B cell (primary cell): ENCODE measurements around the gene GMPPA. TPM values are rescaled to one million over a fixed set of nuclear protein-coding genes. Genes with fewer than 3 reads are reported as not detected.

Experiments
- ATAC-seq: fragments of 200-7000 bp; cut with Tn5 transposase; one replicate; pipeline ENCODE4 v1.10.0; 2021; ENCODE audit warnings: low read depth, mild to moderate bottlenecking, moderate number of reproducible peaks, moderate library complexity
- CTCF ChIA-PET: fragments of 350-600 bp; sonication (Branson Sonifier 250); formaldehyde crosslinking; loops from one replicate; lab custom pipeline; 2021; ENCODE audit warnings: antibody characterized with exemption, inconsistent platforms; lab: Charles Lee
- POLR2A ChIA-PET: fragments of 350-600 bp; sonication (Branson Sonifier 250); formaldehyde crosslinking; loops from one replicate; lab custom pipeline; 2021; ENCODE audit warnings: antibody characterized with exemption; lab: Charles Lee
- DNase-seq: peaks from one replicate; pipeline ENCODE4 v3.0.0; 2013
- H2AFZ ChIP-seq: 2 replicates; pipeline ENCODE4 v1.6.1; 2012; ENCODE audit warnings: mild to moderate bottlenecking, low read depth, low read length; ENCODE audit not compliant: insufficient read depth, poor library complexity, severe bottlenecking
- H3K27ac ChIP-seq, 2 donors: 1 replicate in 1 of 2; 2 replicates in 1 of 2; pipeline ENCODE4 v1.5.1; 2012 to 2013; ENCODE audit warnings: low read length in 2 of 2, mild to moderate bottlenecking in 2 of 2, moderate library complexity in 1 of 2
- H3K27me3 ChIP-seq, 4 experiments: fragments of 200-600 bp in 1 of 4; sonication (generic) in 1 of 4; replicated peaks in 1 of 4; 1 replicate in 2 of 4; 2 replicates in 2 of 4; pipeline versions ENCODE4 v1.6.1 to v1.7.0; 2013 to 2016; ENCODE audit warnings: low read length in 3 of 4, mild to moderate bottlenecking in 2 of 4, mixed read lengths in 1 of 4, moderate library complexity in 1 of 4; ENCODE audit not compliant: insufficient read depth in 4 of 4, control insufficient read depth in 3 of 4; ENCODE audit errors: control extremely low read depth in 1 of 4
- H3K36me3 ChIP-seq, 2 experiments: replicated peaks in 1 of 2; 1 replicate in 1 of 2; 2 replicates in 1 of 2; pipeline versions ENCODE4 v1.6.1 to v1.7.1; 2013; ENCODE audit warnings: low read length in 1 of 2; ENCODE audit not compliant: insufficient read depth in 2 of 2, control insufficient read depth in 1 of 2; ENCODE audit errors: control extremely low read depth in 1 of 2, extremely low read depth in 1 of 2
- H3K4me1 ChIP-seq, 2 donors: fragments of 200-600 bp in 1 of 2; sonication (generic) in 1 of 2; 1 replicate in 1 of 2; 2 replicates in 1 of 2; pipeline versions ENCODE4 v1.5.1 to v1.6.1; 2013 to 2017; ENCODE audit warnings: low read length in 2 of 2; ENCODE audit not compliant: control insufficient read depth in 2 of 2, insufficient read depth in 2 of 2
- H3K4me2 ChIP-seq: replicated peaks from 2 replicates; pipeline ENCODE3; 2012; ENCODE audit warnings: mild to moderate bottlenecking, low read depth, low read length; ENCODE audit not compliant: poor library complexity, severe bottlenecking
- H3K4me3 ChIP-seq, 5 experiments: fragments of 200-600 bp in 1 of 5; sonication (generic) in 1 of 5; 1 replicate in 3 of 5; 2 replicates in 2 of 5; pipeline versions ENCODE4 v1.5.1 to v1.7.0; 2011 to 2016; ENCODE audit warnings: low read length in 4 of 5, mild to moderate bottlenecking in 4 of 5, low read depth in 2 of 5, control low read depth in 1 of 5, moderate library complexity in 1 of 5; ENCODE audit not compliant: insufficient read depth in 1 of 5; ENCODE audit errors: control extremely low read depth in 1 of 5, extremely low read depth in 1 of 5
- H3K79me2 ChIP-seq: fragments of 200-600 bp; sonication (generic); one replicate; pipeline ENCODE4 v1.6.0; 2016; ENCODE audit warnings: low read length; ENCODE audit not compliant: control insufficient read depth, insufficient read depth
- H3K9ac ChIP-seq: fragments of 200-600 bp; sonication (generic); 2 replicates; pipeline ENCODE4 v1.6.1; 2017; ENCODE audit warnings: mild to moderate bottlenecking, low read length, moderate library complexity
- H3K9me3 ChIP-seq, 3 donors: one replicate each; pipeline versions ENCODE4 v1.6.1 to v1.7.1; 2013; ENCODE audit warnings: low read length in 2 of 3; ENCODE audit not compliant: control insufficient read depth in 2 of 3, insufficient read depth in 1 of 3; ENCODE audit errors: control extremely low read depth in 1 of 3
- H4K20me1 ChIP-seq: 2 replicates; pipeline ENCODE4 v1.6.0; 2012; ENCODE audit warnings: mild to moderate bottlenecking, low read length; ENCODE audit not compliant: insufficient read depth, control insufficient read depth, poor library complexity, severe bottlenecking
- H3K27ac Mint-ChIP-seq: one replicate; pipeline ENCODE4 v1.8.0; 2021; ENCODE audit warnings: mixed read lengths
- H3K27me3 Mint-ChIP-seq: one replicate; pipeline ENCODE4 v1.8.0; 2021; ENCODE audit warnings: mixed read lengths
- H3K4me1 Mint-ChIP-seq: one replicate; pipeline ENCODE4 v1.8.0; 2021; ENCODE audit warnings: mixed read lengths
- H3K4me3 Mint-ChIP-seq: one replicate; pipeline ENCODE4 v1.8.0; 2021; ENCODE audit warnings: mixed read lengths
- H3K9me3 Mint-ChIP-seq: one replicate; pipeline ENCODE4 v1.8.0; 2022; ENCODE audit warnings: mixed read lengths; ENCODE audit not compliant: insufficient read depth
- CTCF ChIP-seq: fragments of 200-600 bp; IDR thresholded peaks from one replicate; pipeline ENCODE4 v1.8.0; 2022; ENCODE audit warnings: antibody characterized with exemption, mild to moderate bottlenecking
- EZH2 ChIP-seq: IDR thresholded peaks from 2 replicates; pipeline ENCODE4 v1.6.1; 2012; ENCODE audit warnings: borderline replicate concordance, low read depth, mild to moderate bottlenecking, moderate library complexity, low read length; ENCODE audit not compliant: insufficient read depth, poor library complexity, severe bottlenecking
- WGBS: methylation state at CpG from one replicate; pipeline ENCODE4 v1.1.5; 2013; ENCODE audit warnings: missing lambda C conversion rate; ENCODE audit not compliant: insufficient coverage; 5-methylcytosine and 5-hydroxymethylcytosine counted together
- intact Hi-C: fragments of 100-400 bp; cut with micrococcal nuclease; formaldehyde crosslinking; loops from one replicate; pipeline ENCODE4 v1.10.0; 2022
- polyA plus RNA-seq: library from polyadenylated mRNA; depleted of rRNA; stranded (reverse); fragments of >200 nt; gene quantifications from 2 replicates; pipeline ENCODE4 v1.2.3, GENCODE V29; 2012
- total RNA-seq, 2 donors: library from RNA; stranded (reverse); fragments of 120-200 nt in 1 of 2; gene quantifications; 1 replicate in 1 of 2; 2 replicates in 1 of 2; pipeline versions ENCODE4 v1.2.3 to v1.2.4, GENCODE V29; 2013 to 2022

Gene GMPPA
- total and polyA plus RNA-seq, 2 donors (not counting 1 experiment from before 2014, with no cell fraction given): 27.8 to 67.9 TPM

- Histone ChIP-seq H3K27me3 (peaks cover 0 to 83% (median 19%) of the 10 kb centered on the region in 4 experiments), H4K20me1 (no peaks in the 10 kb centered on the region), H3K4me1 (peaks cover 31% of the 10 kb centered on the region in 2 donors), H3K27ac (no peak overlapping the region), H3K4me2 (no peak overlapping the region), H3K9ac (no peak overlapping the region), H3K36me3 (no peaks in the 10 kb centered on the region), H3K4me3 (no peak overlapping the region), H3K79me2 (no peaks in the 10 kb centered on the region), H2AFZ (no peak overlapping the region), H3K9me3 (peaks cover 0 to 34% (median 0%) of the 10 kb centered on the region in 3 donors)
- POLR2A ChIA-PET: no interaction called here
- peaks cover 26% of the 10 kb centered on the region for H3K4me1 Mint-ChIP-seq
- no peak for ATAC-seq
- no peak for TF ChIP-seq CTCF
- no peak for TF ChIP-seq EZH2
- intact Hi-C loops: no loop called here
- peak overlapping the region; percentile 0 for H3K4me3 Mint-ChIP-seq
- H3K27me3 Mint-ChIP-seq: peaks cover 52% of the 10 kb centered on the region
- H3K9me3 Mint-ChIP-seq: no peaks in the 10 kb centered on the region
- WGBS: 63% methylated on average over 4 of the region's 4 CpGs
- H3K27ac Mint-ChIP-seq: no peak overlapping the region
- no peak for DNase-seq
- CTCF ChIA-PET: interaction anchor here (1.4 to 1.5 kb wide), 2 partner anchors 51 to 144 kb away, joined by 3 to 4 read pairs; partner anchors contain the start of gene STK11IP
Measured at GRCh38 chr2:219545943-219546352, 47.3 kb downstream of the GMPPA start.

- ATAC-seq (no peak), DNase-seq (no peak)
- Histone ChIP-seq H3K4me2 (no peak overlapping the region), H3K9ac (no peak overlapping the region), H3K79me2 (no peaks in the 10 kb centered on the region), H3K4me1 (peaks cover 30% of the 10 kb centered on the region in 2 donors), H3K36me3 (no peaks in the 10 kb centered on the region), H3K27ac (no peak overlapping the region), H4K20me1 (no peaks in the 10 kb centered on the region), H2AFZ (no peak overlapping the region), H3K9me3 (peaks cover 0 to 37% (median 0%) of the 10 kb centered on the region in 3 donors), H3K4me3 (no peak overlapping the region), H3K27me3 (peaks cover 0 to 84% (median 21%) of the 10 kb centered on the region in 4 experiments)
- intact Hi-C loops: no loop called here
- Mint-ChIP-seq H3K27ac (no peak overlapping the region), H3K4me3 (no peak overlapping the region), H3K27me3 (peaks cover 54% of the 10 kb centered on the region), H3K4me1 (peaks cover 18% of the 10 kb centered on the region), H3K9me3 (no peaks in the 10 kb centered on the region)
- ChIA-PET CTCF (interaction anchor here (1.1 kb wide), 1 partner anchor 18 kb away, joined by 4 read pairs; no protein-coding TSS in a partner anchor), POLR2A (no interaction called here)
- 96% methylated on average over 24 of the region's 26 CpGs for WGBS
- TF ChIP-seq CTCF: no peak
Measured at GRCh38 chr2:219547621-219548020, 48.9 kb downstream of the GMPPA start.
